IPS-18c (cell line): ENCODE results near the gene P2RY4.
"Not testable (repeated sequence)": the region's sequence is repeated elsewhere in the genome, so short reads cannot be mapped to it uniquely, and the experiment has no call there.

Experiments used
- H3K4me3 ChIP-seq: 2 replicates; pipeline ENCODE4 v1.7.0; 2013; ENCODE audit warnings: low read depth, mild to moderate bottlenecking, low read length, moderate library complexity; ENCODE audit not compliant: insufficient read depth
- H3K9me3 ChIP-seq: one replicate; pipeline ENCODE4 v1.6.1; 2013; ENCODE audit warnings: mild to moderate bottlenecking, low read length, moderate library complexity; ENCODE audit not compliant: control insufficient read depth, insufficient read depth

P2RY4 gene

GRCh38 chrX:70253377-70254062 lies 6.5 kb downstream of the P2RY4 start:
- Histone ChIP-seq H3K4me3 (no peak overlapping the region), H3K9me3 (peaks cover 10% of the 10 kb centered on the region)

DNA sequence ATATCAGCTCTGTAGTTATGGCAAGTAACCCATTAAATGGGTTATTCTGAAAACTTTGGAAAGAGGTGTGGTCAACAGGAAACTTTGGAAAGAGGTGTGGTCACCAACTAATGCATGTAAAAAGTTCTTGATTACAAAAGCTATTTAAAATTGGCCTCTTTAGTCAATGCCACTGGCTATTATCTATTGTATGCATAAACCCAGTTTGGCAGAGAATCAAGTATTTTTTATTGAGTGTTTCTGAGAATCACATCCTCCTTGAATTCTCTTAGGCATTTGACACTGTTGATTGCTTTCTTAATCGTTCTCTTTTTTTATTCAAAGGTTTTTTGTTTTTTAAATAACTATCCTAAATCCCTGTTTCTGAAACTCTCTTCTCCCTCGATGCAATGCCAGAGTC lies 7.5 kb downstream of the P2RY4 start:
- Histone ChIP-seq H3K9me3 (peaks cover 10% of the 10 kb centered on the region), H3K4me3 (no peak overlapping the region)

DNA sequence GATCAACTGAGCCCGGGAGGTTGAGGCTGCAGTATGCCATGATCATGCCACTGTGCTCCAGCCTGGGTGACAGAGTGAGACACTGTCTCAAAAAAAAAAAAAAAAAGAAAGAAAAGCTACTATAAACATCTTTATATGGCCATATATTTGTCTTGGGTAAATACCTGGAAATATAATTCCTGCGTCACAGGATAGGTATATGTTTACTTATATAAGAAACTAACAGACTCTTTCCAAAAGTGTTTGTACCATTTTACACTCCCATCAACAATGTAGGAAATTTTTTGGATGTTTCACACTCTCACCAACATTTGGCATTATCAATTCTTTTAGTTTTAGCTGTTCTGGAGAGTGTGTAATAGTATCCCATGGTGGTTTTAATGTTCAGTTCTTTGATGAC lies 12.8 kb downstream of the P2RY4 start:
- H3K9me3 ChIP-seq, result no peaks in the 10 kb centered on the region
- H3K4me3 ChIP-seq, result no peak overlapping the region

DNA sequence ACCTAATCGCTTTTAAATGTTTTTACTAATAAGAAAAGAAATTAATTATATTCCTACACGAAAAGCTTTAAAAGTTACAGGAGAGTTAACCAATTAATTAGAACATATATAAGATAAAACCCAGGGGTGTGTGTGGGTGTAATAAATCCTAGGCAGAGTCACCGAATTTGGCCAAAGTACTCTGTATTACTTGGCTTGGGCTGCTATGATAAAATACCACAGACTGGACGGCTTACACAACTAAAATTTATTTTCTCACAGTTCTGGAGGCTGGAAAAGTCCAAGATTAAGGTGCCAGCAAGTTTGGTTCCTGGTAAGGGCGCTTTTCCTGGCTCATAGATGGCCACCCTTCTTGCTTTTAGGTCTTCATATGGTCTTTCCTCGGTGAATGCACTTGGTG lies 15.1 kb downstream of the P2RY4 start:
- Histone ChIP-seq H3K4me3 (no peak overlapping the region), H3K9me3 (peaks cover 2% of the 10 kb centered on the region)

GRCh38 chrX:70243601-70244000 lies 16.4 kb downstream of the P2RY4 start:
- H3K4me3 ChIP-seq, H3K9me3 ChIP-seq: not testable (repeated sequence)

DNA sequence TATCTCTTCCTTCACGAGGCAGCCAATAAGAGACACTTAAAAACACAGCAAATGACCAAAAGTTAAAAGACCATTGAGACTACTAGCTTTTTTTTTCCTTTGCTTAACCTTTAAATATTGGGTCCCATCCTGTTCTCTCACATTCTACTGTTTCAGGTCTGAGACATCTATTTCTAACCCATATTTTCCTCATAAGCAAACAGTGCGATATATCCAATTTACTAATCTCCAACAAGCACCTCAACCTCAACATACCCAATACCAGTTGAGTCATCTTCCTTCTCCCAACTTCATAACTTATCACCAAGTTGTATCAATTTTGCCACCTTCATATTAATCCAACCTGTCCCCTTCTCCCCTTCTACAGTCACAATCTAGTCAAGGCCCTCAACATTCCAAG lies 18.5 kb downstream of the P2RY4 start:
- H3K9me3 ChIP-seq, result peaks cover 2% of the 10 kb centered on the region
- no peak overlapping the region for H3K4me3 ChIP-seq

- no peak overlapping the region for H3K4me3 ChIP-seq
- peaks cover 2% of the 10 kb centered on the region for H3K9me3 ChIP-seq
Measured at GRCh38 chrX:70240751-70241150, 19.3 kb downstream of the P2RY4 start.

GRCh38 chrX:70234355-70234754 lies 25.6 kb downstream of the P2RY4 start, which contains the start of gene AWAT1:
TSS of gene AWAT1 (plus strand) at chrX:70234655. CDS start at chrX:70234696, 41 bp downstream.
- Histone ChIP-seq H3K9me3 (no peaks in the 10 kb centered on the region), H3K4me3 (no peak within 1 kb of the TSS)

DNA sequence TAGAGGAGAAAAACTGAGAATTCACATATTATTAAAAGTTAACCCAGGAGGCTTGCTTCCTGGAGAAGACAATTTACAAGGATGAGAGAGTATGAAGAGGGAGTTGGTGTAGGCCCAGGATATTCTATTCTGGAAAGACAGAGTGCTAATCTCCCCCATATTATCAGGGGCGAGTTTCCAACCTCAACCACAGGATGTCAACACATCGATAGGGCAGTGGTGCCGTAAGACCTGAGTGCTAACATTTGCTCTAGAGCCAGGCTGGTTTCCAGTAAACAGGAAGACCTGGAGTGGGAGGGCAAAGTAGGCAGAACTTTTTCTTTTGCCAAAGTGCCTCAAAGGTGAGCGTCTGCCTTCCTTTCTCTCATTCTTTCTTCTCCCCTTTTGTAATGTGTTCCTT lies 28.3 kb downstream of the P2RY4 start:
- Histone ChIP-seq H3K4me3 (no peak overlapping the region), H3K9me3 (no peaks in the 10 kb centered on the region)

DNA sequence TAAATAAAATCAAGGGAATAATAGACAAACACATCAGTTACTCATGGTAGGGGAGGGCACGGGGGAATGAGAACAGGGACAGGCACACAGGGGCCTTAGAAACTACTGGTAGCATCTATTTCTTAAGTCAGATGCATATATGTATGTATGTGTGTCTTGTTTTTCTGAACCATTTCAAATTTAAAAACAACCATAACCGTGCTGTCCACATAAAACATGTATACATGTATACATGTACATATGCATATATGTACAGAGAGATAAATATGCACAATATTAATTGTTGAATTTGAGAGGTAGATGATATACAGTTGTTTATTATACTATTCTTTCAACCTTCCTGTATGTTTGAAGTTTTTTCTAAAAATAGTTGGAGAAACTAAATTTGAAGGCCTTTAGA lies 33.3 kb downstream of the P2RY4 start:
- Histone ChIP-seq H3K9me3 (no peaks in the 10 kb centered on the region), H3K4me3 (no peak overlapping the region)

GRCh38 chrX:70226048-70226447 lies 34.0 kb downstream of the P2RY4 start:
- H3K4me3 ChIP-seq, result no peak overlapping the region
- peaks cover 2% of the 10 kb centered on the region for H3K9me3 ChIP-seq

DNA sequence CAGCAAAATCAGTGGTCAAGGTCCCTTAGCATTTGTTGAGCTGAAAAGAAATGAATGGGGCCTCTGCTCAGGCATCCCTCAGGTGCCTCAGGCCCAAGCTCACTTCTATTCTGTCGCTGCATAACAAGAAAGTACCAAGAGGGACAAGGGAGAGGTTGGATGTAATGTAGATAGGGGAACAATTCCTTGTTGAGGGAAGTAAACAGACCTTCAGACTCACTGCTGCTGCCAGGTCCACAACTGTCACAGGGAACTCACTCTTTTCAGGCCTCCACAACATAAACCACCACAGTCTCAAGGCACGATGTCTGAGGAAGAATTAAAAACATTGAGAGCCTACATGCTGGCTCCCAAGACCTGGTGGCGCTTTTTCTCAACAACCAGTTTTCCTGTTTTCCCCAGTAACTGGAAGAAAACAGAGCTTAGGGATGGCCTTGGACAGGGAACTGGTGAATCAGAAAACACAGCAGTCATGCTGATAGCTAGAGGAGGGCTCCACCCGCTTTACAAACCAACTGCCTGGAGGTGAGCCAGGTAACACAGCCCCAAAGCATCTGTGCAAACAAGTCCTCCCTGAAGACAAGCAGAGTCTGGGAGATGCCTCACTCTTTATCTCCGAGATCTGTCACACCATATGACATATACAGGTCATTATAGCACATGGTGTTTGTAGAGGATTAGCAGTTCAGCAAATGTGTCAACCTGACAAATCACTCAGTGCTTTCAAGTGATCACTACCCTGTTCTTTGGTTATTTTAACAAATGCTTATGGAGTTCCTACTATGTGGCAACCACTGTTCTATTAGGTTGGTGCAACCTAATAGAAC lies 39.9 kb downstream of the P2RY4 start:
- Histone ChIP-seq H3K9me3 (peaks cover 4% of the 10 kb centered on the region), H3K4me3 (no peak overlapping the region)

DNA sequence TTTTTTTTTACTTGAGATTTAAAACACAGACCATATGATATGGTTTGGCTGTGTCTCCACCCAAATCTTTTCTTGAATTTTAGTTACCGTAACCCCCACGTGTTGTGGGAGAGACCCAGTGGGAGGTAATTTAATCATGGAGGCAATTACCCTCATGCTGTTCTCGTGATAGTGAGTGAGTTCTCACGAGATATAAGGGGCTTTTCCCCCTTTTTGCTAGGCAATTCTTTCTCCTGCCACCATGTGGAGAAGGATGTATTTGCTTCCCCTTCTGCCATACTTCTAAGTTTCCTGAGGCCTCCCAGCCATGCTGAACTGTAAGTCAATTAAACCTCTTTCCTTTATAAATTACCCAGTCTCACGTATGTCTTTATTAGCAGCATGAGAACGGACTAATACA lies 50.4 kb downstream of the P2RY4 start:
- H3K4me3 ChIP-seq, H3K9me3 ChIP-seq: not testable (repeated sequence)

DNA sequence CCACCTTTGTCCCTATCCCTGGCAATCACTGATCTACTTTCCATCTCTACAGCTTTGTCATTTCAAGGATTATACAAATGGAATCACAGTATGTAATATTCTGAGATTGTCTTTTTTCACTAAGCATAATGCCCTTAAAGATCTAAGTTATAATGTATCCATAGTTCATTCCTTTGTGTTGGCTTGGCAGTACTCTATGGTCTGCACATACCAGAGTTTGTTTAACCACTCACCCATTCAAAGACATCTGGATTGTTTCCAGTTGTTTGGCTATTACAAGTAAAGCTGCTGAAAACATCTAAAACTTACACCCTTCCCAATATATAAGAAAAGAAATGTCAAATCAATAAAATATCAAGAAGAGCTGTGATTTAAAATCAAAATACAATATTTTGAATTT lies 51.5 kb downstream of the P2RY4 start:
- H3K4me3 ChIP-seq, result no peak overlapping the region
- peaks cover 3% of the 10 kb centered on the region for H3K9me3 ChIP-seq
